A549 (cell line): ENCODE results near the gene ADPRHL1. TPM values are rescaled to one million over a fixed set of nuclear protein-coding genes. Genes with fewer than 3 reads are reported as not detected.

Experiments
- ATAC-seq, 2 experiments: fragments of 200-7000 bp in 1 of 2; fragments of >200 bp in 1 of 2; cut with Nextera tagmentation in 1 of 2; cut with Tn5 transposase in 1 of 2; 3 replicates each; pipeline versions ENCODE4 v1.8.0 to v1.9.1; 2018 to 2020; ENCODE audit warnings: mild to moderate bottlenecking in 1 of 2, moderate library complexity in 1 of 2
- CTCF ChIA-PET: fragments of 300-600 bp; sonication (Branson Sonifier 250); formaldehyde crosslinking; extraction: SDS; loops from one replicate; lab custom pipeline; 2021; ENCODE audit warnings: antibody characterized with exemption, inconsistent platforms; lab: Yijun Ruan, JAX
- POLR2A ChIA-PET: fragments of 350-600 bp; formaldehyde crosslinking; extraction: SDS; loops from one replicate; lab custom pipeline; 2021; ENCODE audit warnings: antibody characterized with exemption, inconsistent platforms; lab: Yijun Ruan, JAX
- DNase-seq, 2 experiments: peaks; one replicate each; pipeline versions ENCODE4 v3.0.0 to v3.0.0-alpha.2; 2011 to 2016; ENCODE audit warnings: low read depth in 1 of 2, low spot score in 1 of 2
- FAIRE-seq: peaks from 2 replicates; lab custom pipeline; 2011; peaks lifted over from hg19 to GRCh38; lab: Jason Lieb, UNC
- H3K27ac ChIP-seq, 2 experiments: fragments of >200 bp; sonication (Bioruptor Twin); formaldehyde crosslinking; 3 replicates each; pipeline ENCODE4 v1.5.1; 2016 to 2017
- H3K4me1 ChIP-seq: fragments of >200 bp; sonication (Bioruptor Twin); formaldehyde crosslinking; 3 replicates; pipeline ENCODE4 v1.6.1; 2016
- H3K4me2 ChIP-seq: fragments of >200 bp; sonication (Bioruptor Twin); formaldehyde crosslinking; 3 replicates; pipeline ENCODE4 v1.6.1; 2016
- H3K4me3 ChIP-seq: fragments of >200 bp; sonication (Bioruptor Twin); formaldehyde crosslinking; 3 replicates; pipeline ENCODE4 v1.5.1; 2016
- H3K9me3 ChIP-seq: fragments of >200 bp; sonication (Bioruptor Twin); formaldehyde crosslinking; 3 replicates; pipeline ENCODE4 v1.6.1; 2016
- ATOH8 ChIP-seq: fragments of 250-450 bp; sonication (Bioruptor Pico); IDR thresholded peaks from 2 replicates; pipeline ENCODE4 v1.5.0; 2020; ENCODE audit warnings: low read depth, mild to moderate bottlenecking, moderate library complexity
- BCL3 ChIP-seq: fragments of >200 bp; sonication (Bioruptor Twin); formaldehyde crosslinking; IDR thresholded peaks from 3 replicates; pipeline ENCODE4 v1.6.1; 2016
- CHD2 ChIP-seq: fragments of 150-350 bp; IDR thresholded peaks from 2 replicates; pipeline ENCODE4 v1.6.1; 2014; ENCODE audit warnings: low read length; ENCODE audit not compliant: partially characterized antibody
- ELK1 ChIP-seq: fragments of 150-350 bp; IDR thresholded peaks from 2 replicates; pipeline ENCODE4 v1.6.1; 2014; ENCODE audit warnings: low read depth, mild to moderate bottlenecking, low read length
- FOSB ChIP-seq: fragments of 250-450 bp; sonication (Bioruptor Pico); IDR thresholded peaks from 2 replicates; pipeline ENCODE4 v1.5.0; 2020; ENCODE audit warnings: mild to moderate bottlenecking, moderate library complexity
- HDAC2 ChIP-seq: fragments of 200-600 bp; sonication (generic); IDR thresholded peaks from 2 replicates; pipeline ENCODE4 v1.6.1; 2016
- KDM1A ChIP-seq: fragments of 200-600 bp; sonication (generic); IDR thresholded peaks from 2 replicates; pipeline ENCODE4 v1.6.1; 2016; ENCODE audit warnings: low read depth, mild to moderate bottlenecking
- MAFK ChIP-seq: fragments of 450-650 bp; IDR thresholded peaks from 2 replicates; pipeline ENCODE4 v1.6.1; 2014; ENCODE audit not compliant: partially characterized antibody
- NFE2L2 ChIP-seq: fragments of 150-350 bp; conservative IDR thresholded peaks from 2 replicates; pipeline ENCODE4 v1.6.1; 2014; ENCODE audit warnings: low read length
- POLR2A ChIP-seq: IDR thresholded peaks from 2 replicates; pipeline ENCODE4 v1.6.1; 2012; ENCODE audit warnings: mild to moderate bottlenecking, low read length
- RNF2 ChIP-seq: fragments of 200-600 bp; sonication (generic); IDR thresholded peaks from 2 replicates; pipeline ENCODE4 v1.6.1; 2016; ENCODE audit warnings: low read depth, mild to moderate bottlenecking, antibody characterized with exemption, moderate library complexity, borderline replicate concordance
- TP53 ChIP-seq: fragments of 250-450 bp; sonication (Bioruptor Pico); IDR thresholded peaks from 2 replicates; pipeline ENCODE4 v1.5.0; 2021; ENCODE audit warnings: mild to moderate bottlenecking, moderate library complexity
- ZSCAN20 ChIP-seq: fragments of 250-450 bp; sonication (Bioruptor Pico); IDR thresholded peaks from 2 replicates; pipeline ENCODE4 v1.8.0; 2022; ENCODE audit warnings: mild to moderate bottlenecking, moderate library complexity
- WGBS: methylation state at CpG from one replicate; pipeline ENCODE4 v1.1.6; 2017; ENCODE audit errors: missing lambda C conversion rate; 5-methylcytosine and 5-hydroxymethylcytosine counted together
- polyA plus RNA-seq, 4 experiments: library from polyadenylated mRNA; depleted of rRNA in 3 of 4; stranded (reverse); fragments of >200 nt; fragmentation: RNase III in 1 of 4; extraction: RNeasy Plus Mini Kit Qiagen cat#74134 plus additional on column Dnase treatment in 1 of 4; gene quantifications; 2 replicates in 3 of 4; 3 replicates in 1 of 4; pipeline ENCODE4 v1.2.3, GENCODE V29; 2011 to 2017

The ADPRHL1 gene
- polyA plus RNA-seq, 2 of the 4 experiments (the other 2 are of a cell fraction): 11.0 to 11.4 TPM

GRCh38 chr13:113357529-113357928 lies 95.8 kb downstream of the ADPRHL1 start:
- H3K9me3 ChIP-seq: no peaks in the 10 kb centered on the region
- no peak for TF ChIP-seq ZSCAN20
- TF ChIP-seq ATOH8: no peak
- no peak for TF ChIP-seq CHD2
- no peak for TF ChIP-seq FOSB
- TF ChIP-seq ELK1: no peak
- TF ChIP-seq TP53 (CRISPR knock-in tag): no peak
- no peak for TF ChIP-seq POLR2A
- TF ChIP-seq RNF2: no peak
- TF ChIP-seq, all 56 proteins: peak for 0
- FAIRE-seq: no peak
- Histone ChIP-seq H3K4me3 (no peak overlapping the region), H3K27ac (no peak overlapping the region), H3K4me1 (no peaks in the 10 kb centered on the region), H3K4me2 (no peak overlapping the region)
- CTCF ChIA-PET: no interaction called here
- no peak for ATAC-seq
- POLR2A ChIA-PET: no interaction called here
- DNase-seq: no peak
- 87% methylated on average over 5 of the region's 5 CpGs for WGBS

GRCh38 chr13:113356596-113356995 lies 96.7 kb downstream of the ADPRHL1 start:
- no peak for FAIRE-seq

GRCh38 chr13:113355621-113356020 lies 97.7 kb downstream of the ADPRHL1 start:
- no peak for FAIRE-seq
- Histone ChIP-seq H3K4me2 (no peak overlapping the region), H3K27ac (no peak overlapping the region), H3K4me1 (no peaks in the 10 kb centered on the region), H3K9me3 (no peaks in the 10 kb centered on the region), H3K4me3 (no peak overlapping the region)
- ChIA-PET POLR2A (no interaction called here), CTCF (no interaction called here)
- 95% methylated on average over 9 of the region's 10 CpGs for WGBS
- no peak for ATAC-seq
- TF ChIP-seq ZSCAN20: no peak
- TF ChIP-seq MAFK: no peak
- TF ChIP-seq KDM1A: no peak
- no peak for TF ChIP-seq HDAC2
- no peak for TF ChIP-seq NFE2L2
- no peak for TF ChIP-seq POLR2A
- no peak for DNase-seq

More at GRCh38 chr13:113356596-113356995, 96.7 kb downstream of the ADPRHL1 start:
- ATAC-seq (no peak), DNase-seq (no peak)
- H3K4me2 ChIP-seq: no peak overlapping the region
- H3K9me3 ChIP-seq: no peaks in the 10 kb centered on the region
- 40% methylated on average over 4 of the region's 4 CpGs for WGBS
- no peaks in the 10 kb centered on the region for H3K4me1 ChIP-seq
- CTCF ChIA-PET: no interaction called here
- POLR2A ChIA-PET: no interaction called here
- TF ChIP-seq HDAC2: no peak
- H3K27ac ChIP-seq: no peak overlapping the region
- H3K4me3 ChIP-seq: no peak overlapping the region

- H3K27ac ChIP-seq: no peak overlapping the region
- 92% methylated on average over 34 of the region's 41 CpGs for WGBS
Measured at GRCh38 chr13:113354831-113355610, 98.3 kb downstream of the ADPRHL1 start.

More at GRCh38 chr13:113354831-113355610, 98.3 kb downstream of the ADPRHL1 start:
- no peak overlapping the region for H3K4me3 ChIP-seq
- no peak for ATAC-seq
- FAIRE-seq: no peak
- CTCF ChIA-PET: no interaction called here
- DNase-seq: no peak
- POLR2A ChIA-PET: no interaction called here
- no peaks in the 10 kb centered on the region for H3K4me1 ChIP-seq
- H3K9me3 ChIP-seq: no peaks in the 10 kb centered on the region
- no peak for TF ChIP-seq BCL3
- no peak overlapping the region for H3K4me2 ChIP-seq
